ENCODE data around the gene SNX22.

SNX22 gene

GRCh38 chr15:64156652-64157331 is 5.3 kb downstream of the SNX22 start:
- H3K79me2 ChIP-seq (ENCODE audit: control insufficient read depth, insufficient read depth, low read length, unreplicated experiment), result peaks cover 20% of the 10 kb centered on the region
- no peak overlapping the region for H2AFZ ChIP-seq (ENCODE audit: low read length, unreplicated experiment)
- peaks cover 17% of the 10 kb centered on the region for H3K4me1 ChIP-seq (ENCODE audit: control insufficient read depth, insufficient read depth, low read length, unreplicated experiment)
- H3K4me3 ChIP-seq (ENCODE audit: low read depth, low read length), result no peak overlapping the region
- peaks cover 33% of the 10 kb centered on the region for H3K36me3 ChIP-seq (ENCODE audit: insufficient read depth, low read length)
- H3K27me3 ChIP-seq (ENCODE audit: insufficient read depth, low read length), result peaks cover 13% of the 10 kb centered on the region
- no peak overlapping the region for H3K27ac ChIP-seq (ENCODE audit: low read depth, low read length)

- Histone ChIP-seq H3K27me3 (ENCODE audit: insufficient read depth, low read length) (peaks cover 5% of the 10 kb centered on the region), H3K4me3 (ENCODE audit: low read depth, low read length) (no peak overlapping the region), H2AFZ (ENCODE audit: low read length, unreplicated experiment) (no peak overlapping the region), H3K27ac (ENCODE audit: low read depth, low read length) (no peak overlapping the region), H3K79me2 (ENCODE audit: control insufficient read depth, insufficient read depth, low read length, unreplicated experiment) (peaks cover 28% of the 10 kb centered on the region), H3K36me3 (ENCODE audit: insufficient read depth, low read length) (peaks cover 33% of the 10 kb centered on the region), H3K4me1 (ENCODE audit: control insufficient read depth, insufficient read depth, low read length, unreplicated experiment) (peaks cover 13% of the 10 kb centered on the region)
These were observed 6.1 kb downstream of the SNX22 start for GRCh38 chr15:64157599-64158125.

- Histone ChIP-seq H3K36me3 (ENCODE audit: insufficient read depth, low read length) (peaks cover 33% of the 10 kb centered on the region), H3K27ac (ENCODE audit: low read depth, low read length) (no peak overlapping the region), H3K4me1 (ENCODE audit: control insufficient read depth, insufficient read depth, low read length, unreplicated experiment) (peaks cover 15% of the 10 kb centered on the region), H3K27me3 (ENCODE audit: insufficient read depth, low read length) (no peaks in the 10 kb centered on the region), H3K79me2 (ENCODE audit: control insufficient read depth, insufficient read depth, low read length, unreplicated experiment) (peaks cover 29% of the 10 kb centered on the region), H2AFZ (ENCODE audit: low read length, unreplicated experiment) (no peak overlapping the region), H3K4me3 (ENCODE audit: low read depth, low read length) (no peak overlapping the region)
These were observed 7.0 kb downstream of the SNX22 start for GRCh38 chr15:64158363-64159134.

- Histone ChIP-seq H3K4me1 (ENCODE audit: control insufficient read depth, insufficient read depth, low read length, unreplicated experiment) (peaks cover 19% of the 10 kb centered on the region), H3K27me3 (ENCODE audit: insufficient read depth, low read length) (no peaks in the 10 kb centered on the region), H3K27ac (ENCODE audit: low read depth, low read length) (peak overlapping the region; percentile 62), H2AFZ (ENCODE audit: low read length, unreplicated experiment) (no peak overlapping the region), H3K36me3 (ENCODE audit: insufficient read depth, low read length) (peaks cover 28% of the 10 kb centered on the region), H3K79me2 (ENCODE audit: control insufficient read depth, insufficient read depth, low read length, unreplicated experiment) (peaks cover 29% of the 10 kb centered on the region), H3K4me3 (ENCODE audit: low read depth, low read length) (peak overlapping the region; percentile 97)
These were observed 10.4 kb downstream of the SNX22 start for GRCh38 chr15:64161688-64162477.

- peaks cover 29% of the 10 kb centered on the region for H3K79me2 ChIP-seq (ENCODE audit: control insufficient read depth, insufficient read depth, low read length, unreplicated experiment)
- peaks cover 19% of the 10 kb centered on the region for H3K4me1 ChIP-seq (ENCODE audit: control insufficient read depth, insufficient read depth, low read length, unreplicated experiment)
- H3K27ac ChIP-seq (ENCODE audit: low read depth, low read length), result peak overlapping the region; percentile 62
- H2AFZ ChIP-seq (ENCODE audit: low read length, unreplicated experiment), result no peak overlapping the region
- H3K36me3 ChIP-seq (ENCODE audit: insufficient read depth, low read length), result peaks cover 23% of the 10 kb centered on the region
- peak overlapping the region; percentile 97 for H3K4me3 ChIP-seq (ENCODE audit: low read depth, low read length)
- H3K27me3 ChIP-seq (ENCODE audit: insufficient read depth, low read length), result no peaks in the 10 kb centered on the region
These were observed 10.9 kb downstream of the SNX22 start for GRCh38 chr15:64162478-64162868.

- H3K27me3 ChIP-seq (ENCODE audit: insufficient read depth, low read length), result no peaks in the 10 kb centered on the region
- peak within 1 kb of the TSS; percentile 97 for H3K4me3 ChIP-seq (ENCODE audit: low read depth, low read length)
- peaks cover 29% of the 10 kb centered on the region for H3K79me2 ChIP-seq (ENCODE audit: control insufficient read depth, insufficient read depth, low read length, unreplicated experiment)
- H2AFZ ChIP-seq (ENCODE audit: low read length, unreplicated experiment), result peak within 1 kb of the TSS; percentile 36
- peaks cover 18% of the 10 kb centered on the region for H3K36me3 ChIP-seq (ENCODE audit: insufficient read depth, low read length)
- H3K27ac ChIP-seq (ENCODE audit: low read depth, low read length), result peak within 1 kb of the TSS; percentile 62
- peaks cover 19% of the 10 kb centered on the region for H3K4me1 ChIP-seq (ENCODE audit: control insufficient read depth, insufficient read depth, low read length, unreplicated experiment)
These were observed 11.5 kb downstream of the SNX22 start, which contains the start of gene PPIB for GRCh38 chr15:64162869-64163658. Gene PPIB, minus strand, starts transcription at chr15:64163022. Its CDS starts 36 bp downstream, at chr15:64162986.

- peaks cover 10% of the 10 kb centered on the region for H3K36me3 ChIP-seq (ENCODE audit: insufficient read depth, low read length)
- peaks cover 27% of the 10 kb centered on the region for H3K79me2 ChIP-seq (ENCODE audit: control insufficient read depth, insufficient read depth, low read length, unreplicated experiment)
- H3K27ac ChIP-seq (ENCODE audit: low read depth, low read length), result peak overlapping the region; percentile 2; the same call in 1 of the 2 replicates
- H3K4me1 ChIP-seq (ENCODE audit: control insufficient read depth, insufficient read depth, low read length, unreplicated experiment), result peaks cover 19% of the 10 kb centered on the region
- H3K27me3 ChIP-seq (ENCODE audit: insufficient read depth, low read length), result no peaks in the 10 kb centered on the region
- peak overlapping the region; percentile 36 for H2AFZ ChIP-seq (ENCODE audit: low read length, unreplicated experiment)
- peak overlapping the region; percentile 97 for H3K4me3 ChIP-seq (ENCODE audit: low read depth, low read length)
These were observed 12.3 kb downstream of the SNX22 start for GRCh38 chr15:64163659-64164362.

- H3K27me3 ChIP-seq (ENCODE audit: insufficient read depth, low read length), result no peaks in the 10 kb centered on the region
- no peak overlapping the region for H3K4me3 ChIP-seq (ENCODE audit: low read depth, low read length)
- peaks cover 8% of the 10 kb centered on the region for H3K36me3 ChIP-seq (ENCODE audit: insufficient read depth, low read length)
- H3K4me1 ChIP-seq (ENCODE audit: control insufficient read depth, insufficient read depth, low read length, unreplicated experiment), result peaks cover 19% of the 10 kb centered on the region
- no peak overlapping the region for H3K27ac ChIP-seq (ENCODE audit: low read depth, low read length)
- no peak overlapping the region for H2AFZ ChIP-seq (ENCODE audit: low read length, unreplicated experiment)
- H3K79me2 ChIP-seq (ENCODE audit: control insufficient read depth, insufficient read depth, low read length, unreplicated experiment), result peaks cover 26% of the 10 kb centered on the region
These were observed 12.9 kb downstream of the SNX22 start for GRCh38 chr15:64164436-64164835.

GRCh38 chr15:64166102-64166890 is 14.8 kb downstream of the SNX22 start:
- Histone ChIP-seq H3K36me3 (ENCODE audit: insufficient read depth, low read length) (no peaks in the 10 kb centered on the region), H3K27ac (ENCODE audit: low read depth, low read length) (no peak overlapping the region), H2AFZ (ENCODE audit: low read length, unreplicated experiment) (no peak overlapping the region), H3K27me3 (ENCODE audit: insufficient read depth, low read length) (no peaks in the 10 kb centered on the region), H3K79me2 (ENCODE audit: control insufficient read depth, insufficient read depth, low read length, unreplicated experiment) (peaks cover 15% of the 10 kb centered on the region), H3K4me1 (ENCODE audit: control insufficient read depth, insufficient read depth, low read length, unreplicated experiment) (peaks cover 8% of the 10 kb centered on the region), H3K4me3 (ENCODE audit: low read depth, low read length) (no peak overlapping the region)

All from ACC112 (cell line).